ENCODE data around the gene AKNA. TPM values are rescaled to one million over a fixed set of nuclear protein-coding genes. Genes with fewer than 3 reads are reported as not detected.

AKNA gene
- total RNA-seq, 2 donors from 2014 or later: 7.3 to 11.9 TPM

- peak; percentile 23 for ATAC-seq
- H3K9me3 ChIP-seq: no peaks in the 10 kb centered on the region
- H3K27me3 ChIP-seq: no peaks in the 10 kb centered on the region
- no peak for DNase-seq
- WGBS, 2 donors: 69 to 77% methylated on average over 5 of the region's 5 CpGs
- H3K4me1 ChIP-seq: no peaks in the 10 kb centered on the region
- H3K27ac ChIP-seq: no peak overlapping the region
- intact Hi-C loops (cut with DNase I): no loop called here
- no peaks in the 10 kb centered on the region for H3K36me3 ChIP-seq (replicated peaks in 1 of 2; ENCODE audit: insufficient read depth in 1 of 2, low read depth in 2 of 2)
- TF ChIP-seq POLR2A (IDR thresholded peaks at IDR 0.05) (no peak), CTCF (IDR thresholded peaks at IDR 0.05) (no peak)
- no peak overlapping the region for H3K4me3 ChIP-seq
Measured at GRCh38 chr9:114413861-114414301, 26.1 kb upstream of the AKNA start.

GRCh38 chr9:114412048-114412683 is 24.4 kb upstream of the AKNA start:
- no peaks in the 10 kb centered on the region for H3K27me3 ChIP-seq
- no peak for ATAC-seq
- TF ChIP-seq POLR2A (IDR thresholded peaks at IDR 0.05): no peak
- no peak for TF ChIP-seq CTCF (IDR thresholded peaks at IDR 0.05)
- no peak overlapping the region for H3K27ac ChIP-seq
- H3K36me3 ChIP-seq (replicated peaks in 1 of 2; ENCODE audit: insufficient read depth in 1 of 2, low read depth in 2 of 2): no peaks in the 10 kb centered on the region
- no peaks in the 10 kb centered on the region for H3K9me3 ChIP-seq
- no peak for DNase-seq
- H3K4me1 ChIP-seq: no peaks in the 10 kb centered on the region
- intact Hi-C loops (cut with DNase I): no loop called here
- 86 to 88% methylated on average over 11 to 12 of the region's 12 CpGs for WGBS, 2 donors
- no peak overlapping the region for H3K4me3 ChIP-seq

- no peak overlapping the region for H3K4me3 ChIP-seq
- TF ChIP-seq CTCF (IDR thresholded peaks at IDR 0.05): no peak
- ATAC-seq: no peak
- no peaks in the 10 kb centered on the region for H3K4me1 ChIP-seq
- no peak for DNase-seq
- intact Hi-C loops (cut with DNase I): no loop called here
- 75 to 78% methylated on average over 2 to 6 of the region's 6 CpGs for WGBS, 2 donors
- no peaks in the 10 kb centered on the region for H3K27me3 ChIP-seq
- no peaks in the 10 kb centered on the region for H3K9me3 ChIP-seq
- H3K36me3 ChIP-seq (replicated peaks in 1 of 2; ENCODE audit: insufficient read depth in 1 of 2, low read depth in 2 of 2): no peaks in the 10 kb centered on the region
- H3K27ac ChIP-seq: no peak overlapping the region
Measured at GRCh38 chr9:114411452-114411851, 23.7 kb upstream of the AKNA start.

- H3K4me3 ChIP-seq: no peak overlapping the region
- no peak for TF ChIP-seq CTCF (IDR thresholded peaks at IDR 0.05)
- TF ChIP-seq POLR2A (IDR thresholded peaks at IDR 0.05): no peak
- H3K36me3 ChIP-seq (replicated peaks in 1 of 2; ENCODE audit: insufficient read depth in 1 of 2, low read depth in 2 of 2): no peaks in the 10 kb centered on the region
- H3K27ac ChIP-seq: no peak overlapping the region
- H3K27me3 ChIP-seq: no peaks in the 10 kb centered on the region
- ATAC-seq (no peak), DNase-seq (no peak)
- no peaks in the 10 kb centered on the region for H3K4me1 ChIP-seq
- intact Hi-C loops (cut with DNase I): no loop called here
- 83 to 87% methylated on average over 3 to 8 of the region's 8 CpGs for WGBS, 2 donors
- H3K9me3 ChIP-seq: no peaks in the 10 kb centered on the region
Measured at GRCh38 chr9:114410910-114411309, 23.1 kb upstream of the AKNA start.

- no peaks in the 10 kb centered on the region for H3K9me3 ChIP-seq
- no peaks in the 10 kb centered on the region for H3K4me1 ChIP-seq
- no peaks in the 10 kb centered on the region for H3K36me3 ChIP-seq (replicated peaks in 1 of 2; ENCODE audit: insufficient read depth in 1 of 2, low read depth in 2 of 2)
- 70 to 82% methylated on average over 5 of the region's 5 CpGs for WGBS, 2 donors
- TF ChIP-seq CTCF (IDR thresholded peaks at IDR 0.05) (no peak), POLR2A (IDR thresholded peaks at IDR 0.05) (no peak)
- ATAC-seq: no peak
- DNase-seq: no peak
- H3K27me3 ChIP-seq: no peaks in the 10 kb centered on the region
- no peak overlapping the region for H3K27ac ChIP-seq
- intact Hi-C loops (cut with DNase I): loop anchor here (10.0 kb wide), 1 partner anchor 245 kb away; the partner anchor contains the start of gene TEX53
- H3K4me3 ChIP-seq: no peak overlapping the region
Measured at GRCh38 chr9:114409842-114410241, 22.1 kb upstream of the AKNA start.
